Caco-2 (cell line): ENCODE results near the gene RLN2. TPM values are rescaled to one million over a fixed set of nuclear protein-coding genes. Genes with fewer than 3 reads are reported as not detected.
A peak's percentile ranks its signal among the peaks of the same experiment; 100 is the strongest.

Experiments
- BruUV-seq: library from RNA; stranded (reverse); fragments of 400-500 nt; replicated peaks from 2 replicates; lab custom pipeline; 2021; lab: Mats Ljungman, UMichigan
- CTCF ChIA-PET: fragments of 300-600 bp; sonication (Branson Sonifier 250); formaldehyde crosslinking; loops from one replicate; lab custom pipeline; 2022; ENCODE audit warnings: antibody characterized with exemption; lab: Charles Lee
- POLR2A ChIA-PET: fragments of 300-600 bp; sonication (Branson Sonifier 250); formaldehyde crosslinking; loops from one replicate; lab custom pipeline; 2022; ENCODE audit warnings: antibody characterized with exemption; lab: Charles Lee
- DNase-seq, 2 experiments: peaks; one replicate each; pipeline versions ENCODE4 v3.0.0 to v3.0.0-alpha.2; 2020 to 2022
- H3K27me3 ChIP-seq: replicated peaks from 2 replicates; pipeline ENCODE4 v1.6.0; 2011; ENCODE audit warnings: low read length; ENCODE audit not compliant: control insufficient read depth, insufficient read depth
- H3K36me3 ChIP-seq: 2 replicates; pipeline ENCODE4 v1.5.1; 2011; ENCODE audit warnings: low read length; ENCODE audit not compliant: control insufficient read depth, insufficient read depth
- H3K4me1 ChIP-seq: fragments of 250-450 bp; sonication (Bioruptor Pico); 2 replicates; pipeline ENCODE4 v1.5.1; 2020; ENCODE audit warnings: mild to moderate bottlenecking
- H3K4me3 ChIP-seq: 2 replicates; pipeline ENCODE4 v1.5.1; 2011; ENCODE audit warnings: low read depth, mild to moderate bottlenecking, control low read depth, low read length
- H3K9me3 ChIP-seq: fragments of 250-450 bp; sonication (Bioruptor Pico); 2 replicates; pipeline ENCODE4 v1.5.1; 2020; ENCODE audit warnings: mild to moderate bottlenecking, moderate library complexity
- H3K27ac Mint-ChIP-seq: one replicate; pipeline ENCODE4 v1.8.0; 2022; ENCODE audit warnings: mixed read lengths; ENCODE audit not compliant: unreplicated experiment
- H3K27me3 Mint-ChIP-seq: one replicate; pipeline ENCODE4 v1.8.0; 2022; ENCODE audit warnings: mixed read lengths; ENCODE audit not compliant: insufficient read depth, unreplicated experiment
- H3K36me3 Mint-ChIP-seq: one replicate; pipeline ENCODE4 v1.8.0; 2022; ENCODE audit warnings: mild to moderate bottlenecking, mixed read lengths; ENCODE audit not compliant: insufficient read depth, unreplicated experiment
- H3K4me1 Mint-ChIP-seq: one replicate; pipeline ENCODE4 v1.8.0; 2022; ENCODE audit warnings: low read depth, mixed read lengths; ENCODE audit not compliant: unreplicated experiment
- H3K4me3 Mint-ChIP-seq: one replicate; pipeline ENCODE4 v1.8.0; 2022; ENCODE audit warnings: mild to moderate bottlenecking, moderate library complexity, mixed read lengths; ENCODE audit not compliant: unreplicated experiment
- H3K9me3 Mint-ChIP-seq: one replicate; pipeline ENCODE4 v1.8.0; 2022; ENCODE audit warnings: mixed read lengths; ENCODE audit not compliant: unreplicated experiment
- intact Hi-C: fragments of 100-400 bp; cut with micrococcal nuclease; formaldehyde crosslinking; loops from one replicate; pipeline ENCODE4 v1.10.0; 2022; ENCODE audit not compliant: unreplicated experiment
- total RNA-seq: library from RNA; stranded (reverse); gene quantifications from 2 replicates; pipeline ENCODE4 v1.2.3, GENCODE V29; 2022
- TF ChIP-seq, protein P1 (sequence below), 2 experiments: fragments of 200-600 bp in 1 of 2; IDR thresholded peaks; 1 replicate in 1 of 2; 2 replicates in 1 of 2; pipeline versions ENCODE4 v1.5.1 to v1.8.0; 2011 to 2022; ENCODE audit warnings: antibody characterized with exemption in 1 of 2, control low read depth in 1 of 2, inconsistent platforms in 1 of 2, low read depth in 1 of 2, low read length in 1 of 2, mild to moderate bottlenecking in 1 of 2, moderate library complexity in 1 of 2; ENCODE audit not compliant: insufficient read depth in 1 of 2, severe bottlenecking in 1 of 2, unreplicated experiment in 1 of 2

Gene RLN2
- total RNA-seq, 1 experiment from 2014 or later = 3.4 TPM

DNA sequence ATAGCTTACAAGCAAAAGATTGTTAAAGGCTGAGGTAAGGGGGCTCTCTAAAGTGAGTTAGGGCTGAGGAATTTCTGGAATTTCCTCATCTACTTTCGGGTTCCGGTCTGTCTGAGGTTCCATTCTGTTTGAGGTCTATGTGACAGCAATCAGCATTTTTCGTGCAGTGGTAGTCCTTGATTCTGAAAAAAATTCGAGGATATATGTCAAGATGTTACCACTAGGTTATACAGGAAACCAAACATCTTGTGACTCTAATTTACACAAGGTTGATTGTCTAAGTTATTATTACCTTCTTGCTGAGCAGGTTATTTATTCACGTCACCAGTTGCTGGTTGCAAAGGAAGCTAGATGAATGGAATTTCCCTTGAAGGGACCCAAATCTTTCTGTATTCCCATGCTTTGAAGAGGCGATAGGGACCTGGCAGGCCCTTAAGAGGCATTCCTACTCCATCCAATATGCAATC is 35.2 kb downstream of the RLN2 start:
- H3K9me3 ChIP-seq = no peaks in the 10 kb centered on the region
- no peaks in the 10 kb centered on the region for H3K36me3 Mint-ChIP-seq
- peak overlapping the region; percentile 38 for H3K4me3 Mint-ChIP-seq

DNA sequence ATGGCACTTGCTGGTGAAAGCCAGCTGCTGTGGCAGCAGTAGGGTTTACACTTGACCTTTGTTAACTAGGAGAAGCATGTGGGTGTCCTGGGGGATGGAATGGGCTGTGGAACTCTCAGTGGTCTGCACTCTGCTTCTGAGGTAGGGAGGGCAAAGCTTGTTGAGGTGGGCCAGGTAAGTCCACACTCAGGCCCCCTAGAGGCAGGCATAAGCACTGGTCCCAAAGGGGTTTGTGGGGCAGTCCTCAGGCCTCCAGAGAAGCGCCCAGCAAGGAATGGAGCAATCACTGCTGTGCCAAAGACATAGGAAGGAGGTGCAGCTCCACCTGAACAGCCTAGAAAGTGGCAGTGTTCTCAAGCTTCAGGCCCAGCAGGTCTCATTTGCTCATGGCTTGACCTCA is 38.6 kb downstream of the RLN2 start:
- CTCF ChIA-PET = interaction anchor here (0.6 kb wide), 1 partner anchor 843 kb away, joined by 3 read pairs; no protein-coding TSS in a partner anchor
- Histone ChIP-seq H3K36me3 (no peaks in the 10 kb centered on the region), H3K27me3 (no peaks in the 10 kb centered on the region), H3K9me3 (no peaks in the 10 kb centered on the region), H3K4me1 (peaks cover 15% of the 10 kb centered on the region; the same call in 1 of the 2 replicates), H3K4me3 (no peak overlapping the region)
- DNase-seq = no peak
- POLR2A ChIA-PET = no interaction called here
- H3K4me3 Mint-ChIP-seq = no peak overlapping the region
- H3K27ac Mint-ChIP-seq = no peak overlapping the region
- H3K9me3 Mint-ChIP-seq = no peaks in the 10 kb centered on the region
- BruUV-seq = no TSS peak
- H3K27me3 Mint-ChIP-seq = no peaks in the 10 kb centered on the region
- TF ChIP-seq, protein P1, sequence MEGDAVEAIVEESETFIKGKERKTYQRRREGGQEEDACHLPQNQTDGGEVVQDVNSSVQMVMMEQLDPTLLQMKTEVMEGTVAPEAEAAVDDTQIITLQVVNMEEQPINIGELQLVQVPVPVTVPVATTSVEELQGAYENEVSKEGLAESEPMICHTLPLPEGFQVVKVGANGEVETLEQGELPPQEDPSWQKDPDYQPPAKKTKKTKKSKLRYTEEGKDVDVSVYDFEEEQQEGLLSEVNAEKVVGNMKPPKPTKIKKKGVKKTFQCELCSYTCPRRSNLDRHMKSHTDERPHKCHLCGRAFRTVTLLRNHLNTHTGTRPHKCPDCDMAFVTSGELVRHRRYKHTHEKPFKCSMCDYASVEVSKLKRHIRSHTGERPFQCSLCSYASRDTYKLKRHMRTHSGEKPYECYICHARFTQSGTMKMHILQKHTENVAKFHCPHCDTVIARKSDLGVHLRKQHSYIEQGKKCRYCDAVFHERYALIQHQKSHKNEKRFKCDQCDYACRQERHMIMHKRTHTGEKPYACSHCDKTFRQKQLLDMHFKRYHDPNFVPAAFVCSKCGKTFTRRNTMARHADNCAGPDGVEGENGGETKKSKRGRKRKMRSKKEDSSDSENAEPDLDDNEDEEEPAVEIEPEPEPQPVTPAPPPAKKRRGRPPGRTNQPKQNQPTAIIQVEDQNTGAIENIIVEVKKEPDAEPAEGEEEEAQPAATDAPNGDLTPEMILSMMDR (IDR thresholded peaks at IDR 0.05; ENCODE audit: insufficient read depth in 1 of 2, low read depth in 1 of 2, low read length in 1 of 2, severe bottlenecking in 1 of 2, unreplicated experiment in 1 of 2) = no peak
- H3K4me1 Mint-ChIP-seq = no peaks in the 10 kb centered on the region
- no peaks in the 10 kb centered on the region for H3K36me3 Mint-ChIP-seq
- intact Hi-C loops = loop anchor here (10.0 kb wide), 1 partner anchor 179 kb away; no protein-coding TSS in a partner anchor

More for the DNA sequence above, 35.2 kb downstream of the RLN2 start:
- Mint-ChIP-seq H3K4me1 (peaks cover 4% of the 10 kb centered on the region), H3K27me3 (no peaks in the 10 kb centered on the region), H3K27ac (no peak overlapping the region), H3K9me3 (no peaks in the 10 kb centered on the region)
- Histone ChIP-seq H3K36me3 (no peaks in the 10 kb centered on the region), H3K27me3 (no peaks in the 10 kb centered on the region), H3K4me1 (peaks cover 15% of the 10 kb centered on the region; the same call in 1 of the 2 replicates), H3K4me3 (no peak overlapping the region)
- BruUV-seq = no TSS peak
- CTCF ChIA-PET = interaction anchor here (0.6 kb wide), 1 partner anchor 16 kb away, joined by 3 read pairs; no protein-coding TSS in a partner anchor
- TF ChIP-seq, protein P1 (IDR thresholded peaks at IDR 0.05; ENCODE audit: insufficient read depth in 1 of 2, low read depth in 1 of 2, low read length in 1 of 2, severe bottlenecking in 1 of 2, unreplicated experiment in 1 of 2) = no peak
- peak in 1 of 2 experiments; percentile 15 for DNase-seq
- intact Hi-C loops = loop anchor here (10.0 kb wide), 1 partner anchor 176 kb away; no protein-coding TSS in a partner anchor
- POLR2A ChIA-PET = no interaction called here

DNA sequence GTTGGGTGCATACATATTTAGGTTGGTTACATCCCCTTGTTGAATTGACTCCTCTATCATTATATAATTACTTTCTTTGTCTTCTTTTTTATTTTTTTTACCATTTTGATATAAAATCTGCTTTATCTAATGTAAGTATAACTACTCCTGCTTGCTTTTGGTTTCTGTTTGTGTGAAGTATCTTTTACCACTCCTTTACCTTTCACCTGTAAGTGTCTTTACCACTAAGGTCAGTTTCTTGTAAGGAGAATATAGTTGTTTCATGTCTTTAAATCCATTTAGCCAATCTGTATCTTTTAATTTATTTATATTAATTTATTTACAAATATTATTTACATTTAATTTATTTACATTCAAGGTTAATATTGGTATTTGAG is 40.3 kb downstream of the RLN2 start:
- H3K4me3 ChIP-seq = no peak overlapping the region
- no peaks in the 10 kb centered on the region for H3K9me3 ChIP-seq
- TF ChIP-seq, protein P1 (IDR thresholded peaks at IDR 0.05; ENCODE audit: insufficient read depth in 1 of 2, low read depth in 1 of 2, low read length in 1 of 2, severe bottlenecking in 1 of 2, unreplicated experiment in 1 of 2) = no peak
- H3K36me3 ChIP-seq = no peaks in the 10 kb centered on the region
- Mint-ChIP-seq H3K27ac (no peak overlapping the region), H3K27me3 (no peaks in the 10 kb centered on the region), H3K9me3 (no peaks in the 10 kb centered on the region), H3K4me1 (no peaks in the 10 kb centered on the region), H3K4me3 (no peak overlapping the region), H3K36me3 (no peaks in the 10 kb centered on the region)
- ChIA-PET CTCF (no interaction called here), POLR2A (no interaction called here)
- no TSS peak for BruUV-seq
- no peak for DNase-seq
- peaks cover 8% of the 10 kb centered on the region; the same call in 1 of the 2 replicates for H3K4me1 ChIP-seq
- H3K27me3 ChIP-seq = no peaks in the 10 kb centered on the region
- intact Hi-C loops = loop anchor here (10.0 kb wide), 1 partner anchor 181 kb away; no protein-coding TSS in a partner anchor
